ENCODE data around the gene ALOX12B.

DNA sequence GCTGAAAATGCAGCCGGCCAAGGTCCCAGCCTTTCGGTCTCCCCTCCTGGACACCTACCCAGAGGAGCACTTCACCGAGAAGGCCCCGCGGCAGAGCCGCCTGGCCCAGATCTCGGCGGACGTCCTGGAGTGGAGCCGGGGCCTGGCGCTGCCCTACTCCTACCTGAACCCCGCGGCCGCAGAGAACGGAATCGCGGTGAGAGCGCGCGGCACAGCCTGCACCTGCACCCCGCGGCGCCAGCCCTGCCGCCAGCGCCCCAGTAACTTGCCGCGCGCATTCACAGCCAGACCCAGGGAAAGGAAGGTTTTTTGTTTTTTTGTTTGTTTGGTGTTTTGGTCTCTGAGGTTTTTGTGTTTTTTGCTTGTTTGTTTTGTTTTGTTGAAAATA, 15.2 kb downstream of the ALOX12B start:
- TF ChIP-seq, protein P1, sequence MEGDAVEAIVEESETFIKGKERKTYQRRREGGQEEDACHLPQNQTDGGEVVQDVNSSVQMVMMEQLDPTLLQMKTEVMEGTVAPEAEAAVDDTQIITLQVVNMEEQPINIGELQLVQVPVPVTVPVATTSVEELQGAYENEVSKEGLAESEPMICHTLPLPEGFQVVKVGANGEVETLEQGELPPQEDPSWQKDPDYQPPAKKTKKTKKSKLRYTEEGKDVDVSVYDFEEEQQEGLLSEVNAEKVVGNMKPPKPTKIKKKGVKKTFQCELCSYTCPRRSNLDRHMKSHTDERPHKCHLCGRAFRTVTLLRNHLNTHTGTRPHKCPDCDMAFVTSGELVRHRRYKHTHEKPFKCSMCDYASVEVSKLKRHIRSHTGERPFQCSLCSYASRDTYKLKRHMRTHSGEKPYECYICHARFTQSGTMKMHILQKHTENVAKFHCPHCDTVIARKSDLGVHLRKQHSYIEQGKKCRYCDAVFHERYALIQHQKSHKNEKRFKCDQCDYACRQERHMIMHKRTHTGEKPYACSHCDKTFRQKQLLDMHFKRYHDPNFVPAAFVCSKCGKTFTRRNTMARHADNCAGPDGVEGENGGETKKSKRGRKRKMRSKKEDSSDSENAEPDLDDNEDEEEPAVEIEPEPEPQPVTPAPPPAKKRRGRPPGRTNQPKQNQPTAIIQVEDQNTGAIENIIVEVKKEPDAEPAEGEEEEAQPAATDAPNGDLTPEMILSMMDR (conservative IDR thresholded peaks at IDR 0.05) = no peak
- no peak for TF ChIP-seq ZFX (IDR thresholded peaks at IDR 0.05)

Measured in C4-2B (cell line).